ENCODE measurements around the gene DCLK2. TPM values are rescaled to one million over a fixed set of nuclear protein-coding genes. Genes with fewer than 3 reads are reported as not detected.

Gene DCLK2
- total RNA-seq, 1 donor from 2014 or later = 49.2 TPM

DNA sequence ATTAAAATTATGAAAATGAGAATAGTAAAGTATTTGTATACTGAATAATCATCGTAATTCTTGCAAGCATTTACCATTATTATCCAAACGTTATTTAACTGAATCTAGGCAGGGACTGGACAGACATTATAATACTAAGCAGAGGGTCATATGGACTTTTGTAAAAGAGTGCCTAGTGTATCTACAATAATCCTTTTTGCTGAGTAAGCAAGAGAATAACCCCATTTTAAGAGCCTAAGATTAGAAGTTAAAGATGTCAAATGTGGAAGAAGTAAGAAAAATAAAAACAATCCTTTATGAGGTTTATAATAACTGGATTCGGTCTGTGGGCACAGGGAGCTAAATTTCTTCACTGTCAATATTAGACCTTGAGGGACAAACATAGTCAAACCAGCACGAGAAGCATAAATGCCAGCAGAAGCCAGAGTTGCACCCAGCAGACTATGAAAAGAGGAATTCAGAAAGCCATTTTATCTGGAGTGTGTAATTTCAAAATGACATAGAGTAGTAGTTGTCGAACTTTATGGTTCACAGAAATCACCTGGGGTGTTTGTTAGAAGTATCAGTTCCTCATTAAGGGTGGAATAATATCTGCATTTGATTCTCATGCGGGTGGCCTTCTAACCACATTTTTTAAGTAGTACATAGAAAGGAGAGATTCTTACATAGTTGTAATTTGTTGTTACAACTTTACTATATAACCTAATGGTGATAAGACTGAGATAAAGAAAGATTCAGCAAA lies 39.7 kb upstream of the DCLK2 start:
- DNase-seq (ENCODE audit: low spot score in 2 of 2, unreplicated experiment in 2 of 2) = no peak
- Mint-ChIP-seq H3K9me3 (peaks cover 17% of the 10 kb centered on the region), H3K36me3 (peaks cover 4% of the 10 kb centered on the region), H3K27ac (no peak overlapping the region), H3K27me3 (ENCODE audit: low read depth) (peaks cover 9% of the 10 kb centered on the region), H3K4me1 (peaks cover 8% of the 10 kb centered on the region), H3K4me3 (no peak overlapping the region)
- TF ChIP-seq CTCF (IDR thresholded peaks at IDR 0.05; ENCODE audit: unreplicated experiment) = no peak

GRCh38 chr4:150039274-150040127 lies 38.7 kb upstream of the DCLK2 start:
- Mint-ChIP-seq H3K4me1 (no peaks in the 10 kb centered on the region), H3K4me3 (no peak overlapping the region), H3K36me3 (peaks cover 4% of the 10 kb centered on the region), H3K27ac (no peak overlapping the region), H3K9me3 (peaks cover 17% of the 10 kb centered on the region), H3K27me3 (ENCODE audit: low read depth) (peaks cover 11% of the 10 kb centered on the region)
- TF ChIP-seq CTCF (IDR thresholded peaks at IDR 0.05; ENCODE audit: unreplicated experiment) = no peak
- no peak for DNase-seq (ENCODE audit: low spot score in 2 of 2, unreplicated experiment in 2 of 2)

DNA sequence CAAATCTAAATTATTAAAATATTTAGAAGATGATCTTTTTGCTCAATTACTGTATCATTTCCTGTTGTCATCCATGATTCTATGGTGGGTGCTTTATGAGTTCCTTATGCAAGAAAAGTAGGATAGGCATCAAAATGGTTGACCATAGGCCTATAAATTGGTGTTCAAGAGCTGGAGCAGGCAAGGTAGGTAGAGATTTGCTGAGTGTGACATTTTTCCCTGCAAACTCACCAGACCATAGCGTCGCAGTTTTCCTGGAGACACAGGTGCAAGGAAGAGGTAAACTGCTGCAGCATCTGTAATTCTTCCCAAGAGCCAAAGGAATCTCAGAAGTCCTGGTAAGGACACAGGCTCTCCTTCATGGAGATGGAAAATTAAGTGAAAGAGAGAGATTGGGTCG lies 33.7 kb upstream of the DCLK2 start:
- DNase-seq (ENCODE audit: low spot score in 2 of 2, unreplicated experiment in 2 of 2) = no peak
- no peak overlapping the region for H3K4me3 Mint-ChIP-seq
- H3K36me3 Mint-ChIP-seq = no peaks in the 10 kb centered on the region
- no peaks in the 10 kb centered on the region for H3K9me3 Mint-ChIP-seq
- H3K4me1 Mint-ChIP-seq = peaks cover 10% of the 10 kb centered on the region
- TF ChIP-seq CTCF (IDR thresholded peaks at IDR 0.05; ENCODE audit: unreplicated experiment) = no peak
- H3K27me3 Mint-ChIP-seq (ENCODE audit: low read depth) = peaks cover 20% of the 10 kb centered on the region
- H3K27ac Mint-ChIP-seq = no peak overlapping the region

DNA sequence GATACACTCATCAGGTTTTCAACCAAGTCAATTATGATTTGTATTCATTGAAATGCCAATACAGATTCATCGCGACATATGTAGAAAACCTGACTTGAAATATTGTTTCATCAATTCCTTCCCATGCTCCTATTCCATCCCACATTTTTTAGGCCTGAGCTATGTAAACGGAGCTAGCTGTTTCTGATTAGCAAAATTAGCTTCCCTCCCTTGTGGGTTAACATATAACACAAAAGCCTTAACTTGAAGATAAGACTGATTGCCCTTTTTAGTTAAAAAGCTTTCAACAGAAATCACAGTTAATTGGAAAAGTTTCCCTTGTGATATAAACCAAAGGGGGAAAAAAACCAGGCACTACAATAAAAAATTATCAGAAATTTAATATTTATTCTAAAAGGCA lies 32.8 kb upstream of the DCLK2 start:
- Mint-ChIP-seq H3K27me3 (ENCODE audit: low read depth) (peaks cover 18% of the 10 kb centered on the region), H3K4me1 (peaks cover 10% of the 10 kb centered on the region), H3K9me3 (no peaks in the 10 kb centered on the region), H3K27ac (no peak overlapping the region), H3K4me3 (no peak overlapping the region), H3K36me3 (no peaks in the 10 kb centered on the region)
- no peak for DNase-seq (ENCODE audit: low spot score in 2 of 2, unreplicated experiment in 2 of 2)
- TF ChIP-seq CTCF (IDR thresholded peaks at IDR 0.05; ENCODE audit: unreplicated experiment) = no peak

DNA sequence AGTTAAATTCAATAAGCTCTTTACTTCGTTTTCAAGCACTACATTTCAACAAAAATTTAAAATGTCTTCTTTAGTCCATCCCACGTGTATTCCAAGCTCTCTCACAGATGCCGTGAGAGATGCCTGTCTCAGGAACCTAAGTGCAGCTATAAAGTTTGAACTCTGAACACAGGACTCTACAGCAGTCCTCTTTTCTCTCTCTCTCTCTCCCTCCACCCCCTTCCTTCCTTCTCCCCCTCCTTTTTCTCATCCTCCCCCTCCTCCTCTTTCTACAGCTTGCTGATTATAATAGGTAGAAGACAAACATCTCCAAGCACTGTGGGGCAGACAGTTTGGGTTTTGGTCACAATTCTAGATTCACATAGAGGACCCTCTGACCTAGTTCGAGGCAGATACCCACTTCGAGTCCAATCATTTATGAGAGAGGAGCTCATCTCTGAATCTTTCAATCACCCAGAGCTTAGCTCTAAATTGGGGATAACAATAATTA lies 31.5 kb upstream of the DCLK2 start:
- peaks cover 10% of the 10 kb centered on the region for H3K4me1 Mint-ChIP-seq
- peaks cover 14% of the 10 kb centered on the region for H3K27me3 Mint-ChIP-seq (ENCODE audit: low read depth)
- no peak for DNase-seq (ENCODE audit: low spot score in 2 of 2, unreplicated experiment in 2 of 2)
- H3K27ac Mint-ChIP-seq = no peak overlapping the region
- no peaks in the 10 kb centered on the region for H3K36me3 Mint-ChIP-seq
- TF ChIP-seq CTCF (IDR thresholded peaks at IDR 0.05; ENCODE audit: unreplicated experiment) = no peak
- no peak overlapping the region for H3K4me3 Mint-ChIP-seq
- no peaks in the 10 kb centered on the region for H3K9me3 Mint-ChIP-seq
